H1 (cell line): ENCODE results near the gene TMEM120A. TPM values are rescaled to one million over a fixed set of nuclear protein-coding genes. Genes with fewer than 3 reads are reported as not detected.
A peak's percentile ranks its signal among the peaks of the same experiment; 100 is the strongest.

Source experiments
- CTCF ChIA-PET: fragments of 300-600 bp; sonication (Branson Sonifier 250); formaldehyde crosslinking; loops from one replicate; lab custom pipeline; 2021; ENCODE audit not compliant: partially characterized antibody; lab: Charles Lee
- POLR2A ChIA-PET: fragments of 300-600 bp; sonication (Branson Sonifier 250); formaldehyde crosslinking; loops from one replicate; lab custom pipeline; 2021; ENCODE audit warnings: inconsistent platforms; ENCODE audit not compliant: partially characterized antibody; lab: Charles Lee
- DNase-seq, 2 experiments: peaks; one replicate each; pipeline versions ENCODE4 v3.0.0 to v3.0.0-alpha.2; 2010 to 2022; ENCODE audit warnings: low spot score in 2 of 2, low read depth in 1 of 2, mixed read lengths in 1 of 2
- FAIRE-seq: peaks from 2 replicates; lab custom pipeline; 2011; peaks lifted over from hg19 to GRCh38; lab: Jason Lieb, UNC
- H2AFZ ChIP-seq: 2 replicates; pipeline ENCODE4 v1.8.1; 2012; ENCODE audit warnings: low read length, inconsistent platforms
- H2AK5ac ChIP-seq: 2 replicates; pipeline ENCODE4 v1.6.1; 2013; ENCODE audit warnings: low read depth, low read length
- H2BK120ac ChIP-seq: replicated peaks from 2 replicates; pipeline ENCODE3; 2013; ENCODE audit warnings: low read depth, low read length, inconsistent platforms
- H2BK12ac ChIP-seq: 2 replicates; pipeline ENCODE4 v1.6.1; 2013; ENCODE audit warnings: low read depth, low read length
- H2BK15ac ChIP-seq: 2 replicates; pipeline ENCODE4 v1.6.1; 2013; ENCODE audit warnings: low read length
- H2BK20ac ChIP-seq: 2 replicates; pipeline ENCODE4 v1.6.1; 2013; ENCODE audit warnings: low read length
- H2BK5ac ChIP-seq: 2 replicates; pipeline ENCODE4 v1.6.1; 2013; ENCODE audit warnings: low read depth, low read length
- H3K14ac ChIP-seq: 2 replicates; pipeline ENCODE4 v1.6.1; 2013; ENCODE audit warnings: inconsistent platforms; ENCODE audit not compliant: insufficient read length
- H3K18ac ChIP-seq: 2 replicates; pipeline ENCODE4 v1.6.1; 2013; ENCODE audit warnings: low read length; ENCODE audit errors: extremely low read depth
- H3K23ac ChIP-seq: 2 replicates; pipeline ENCODE4 v1.6.1; 2013; ENCODE audit warnings: inconsistent platforms; ENCODE audit not compliant: insufficient read length
- H3K23me2 ChIP-seq: 2 replicates; pipeline ENCODE4 v1.6.1; 2013; ENCODE audit warnings: low read depth, low read length
- H3K27ac ChIP-seq: 2 replicates; pipeline ENCODE4 v1.6.1; 2011; ENCODE audit warnings: low read depth, low read length, inconsistent platforms
- H3K27me3 ChIP-seq, 4 experiments: replicated peaks in 1 of 4; 1 replicate in 1 of 4; 2 replicates in 3 of 4; pipeline versions ENCODE4 v1.6.1 to v1.8.1; 2011 to 2013; ENCODE audit warnings: low read length in 3 of 4, mild to moderate bottlenecking in 3 of 4, inconsistent platforms in 2 of 4, mixed read lengths in 2 of 4, moderate library complexity in 1 of 4; ENCODE audit not compliant: control insufficient read depth in 3 of 4, insufficient read depth in 3 of 4; ENCODE audit errors: extremely low read depth in 1 of 4
- H3K36me3 ChIP-seq, 4 experiments: 2 replicates each; pipeline versions ENCODE4 v1.6.1 to v1.8.1; 2011 to 2013; ENCODE audit warnings: mild to moderate bottlenecking in 4 of 4, low read length in 3 of 4, moderate library complexity in 2 of 4, control low read depth in 1 of 4, inconsistent platforms in 1 of 4; ENCODE audit not compliant: insufficient read depth in 4 of 4, control insufficient read depth in 2 of 4
- H3K4ac ChIP-seq: replicated peaks from 2 replicates; pipeline ENCODE3; 2013; ENCODE audit warnings: low read length, low read depth, mixed read lengths, inconsistent platforms; ENCODE audit not compliant: insufficient read length
- H3K4me1 ChIP-seq, 4 experiments: replicated peaks in 1 of 4; 1 replicate in 1 of 4; 2 replicates in 3 of 4; pipeline versions ENCODE4 v1.6.1 to v1.8.1; 2011 to 2013; ENCODE audit warnings: low read length in 3 of 4, inconsistent platforms in 2 of 4, mixed read lengths in 1 of 4; ENCODE audit not compliant: insufficient read depth in 4 of 4, control insufficient read depth in 3 of 4
- H3K4me2 ChIP-seq, 2 experiments: 2 replicates each; pipeline versions ENCODE4 v1.6.1 to v1.8.1; 2011 to 2013; ENCODE audit warnings: low read depth in 2 of 2, low read length in 2 of 2, control low read depth in 1 of 2, inconsistent platforms in 1 of 2, mild to moderate bottlenecking in 1 of 2; ENCODE audit not compliant: insufficient read depth in 1 of 2
- H3K4me3 ChIP-seq, 4 experiments: fragments of 200-600, 300-600 bp in 1 of 4; sonication (generic), shearing (Covaris generic), sonication (Bioruptor Twin) in 1 of 4; 2 replicates each; pipeline versions ENCODE4 v1.5.1 to v1.8.1; 2011 to 2016; ENCODE audit warnings: low read length in 4 of 4, low read depth in 3 of 4, control low read depth in 2 of 4, inconsistent platforms in 2 of 4, mild to moderate bottlenecking in 2 of 4, mixed read lengths in 1 of 4, moderate library complexity in 1 of 4; ENCODE audit not compliant: insufficient read depth in 2 of 4; ENCODE audit errors: extremely low read depth in 1 of 4
- H3K56ac ChIP-seq: replicated peaks from 2 replicates; pipeline ENCODE3; 2013; ENCODE audit warnings: low read depth, mild to moderate bottlenecking, mixed read lengths, low read length, inconsistent platforms; ENCODE audit not compliant: insufficient read length
- H3K79me1 ChIP-seq: 2 replicates; pipeline ENCODE4 v1.6.1; 2013; ENCODE audit warnings: low read depth, low read length, control low read depth
- H3K79me2 ChIP-seq, 2 experiments: 2 replicates each; pipeline versions ENCODE4 v1.6.1 to v1.8.1; 2012 to 2013; ENCODE audit warnings: low read length in 2 of 2, mild to moderate bottlenecking in 2 of 2, inconsistent platforms in 1 of 2; ENCODE audit not compliant: insufficient read depth in 2 of 2, control insufficient read depth in 1 of 2
- H3K9ac ChIP-seq, 4 experiments: replicated peaks in 1 of 4; 1 replicate in 1 of 4; 2 replicates in 3 of 4; pipeline versions ENCODE4 v1.6.1 to v1.8.1; 2011 to 2013; ENCODE audit warnings: low read depth in 3 of 4, low read length in 3 of 4, control low read depth in 2 of 4, mild to moderate bottlenecking in 2 of 4, moderate library complexity in 2 of 4, inconsistent platforms in 1 of 4; ENCODE audit errors: extremely low read depth in 1 of 4
- H3K9me3 ChIP-seq, 2 experiments: 2 replicates each; pipeline versions ENCODE4 v1.6.1 to v1.8.1; 2012 to 2013; ENCODE audit warnings: mild to moderate bottlenecking in 2 of 2, moderate library complexity in 2 of 2, control low read depth in 1 of 2, inconsistent platforms in 1 of 2, low read depth in 1 of 2, low read length in 1 of 2, mixed read lengths in 1 of 2; ENCODE audit not compliant: insufficient read depth in 2 of 2
- H4K20me1 ChIP-seq, 2 experiments: replicated peaks in 1 of 2; 2 replicates each; pipeline versions ENCODE3 to v1.8.1; 2011 to 2013; ENCODE audit warnings: inconsistent platforms in 2 of 2, low read length in 2 of 2, mild to moderate bottlenecking in 1 of 2; ENCODE audit not compliant: insufficient read depth in 2 of 2, control insufficient read depth in 1 of 2
- H4K5ac ChIP-seq: 2 replicates; pipeline ENCODE4 v1.6.1; 2013; ENCODE audit warnings: low read length, low read depth, mixed read lengths, inconsistent platforms; ENCODE audit not compliant: insufficient read length
- H4K8ac ChIP-seq: 2 replicates; pipeline ENCODE4 v1.8.0; 2013; ENCODE audit warnings: mild to moderate bottlenecking, moderate library complexity, low read length, inconsistent platforms; ENCODE audit not compliant: insufficient read depth; ENCODE audit errors: extremely low read depth
- H4K91ac ChIP-seq: replicated peaks from 2 replicates; pipeline ENCODE3; 2013; ENCODE audit warnings: low read length, mixed read lengths, inconsistent platforms; ENCODE audit not compliant: insufficient read length
- ATF2 ChIP-seq: IDR thresholded peaks from 2 replicates; pipeline ENCODE4 v1.6.1; 2012; ENCODE audit warnings: low read length, inconsistent platforms
- BRCA1 ChIP-seq: IDR thresholded peaks from 2 replicates; pipeline ENCODE4 v1.6.1; 2012; ENCODE audit warnings: low read depth, low read length, improper control_type of control experiment
- CHD1 ChIP-seq: IDR thresholded peaks from 2 replicates; pipeline ENCODE4 v1.6.1; 2012; ENCODE audit warnings: low read depth, low read length, improper control_type of control experiment
- EP300 ChIP-seq, 2 experiments: IDR thresholded peaks; 1 replicate in 1 of 2; 2 replicates in 1 of 2; pipeline ENCODE4 v1.6.1; 2011 to 2012; ENCODE audit warnings: low read depth in 2 of 2, low read length in 2 of 2, mild to moderate bottlenecking in 2 of 2, borderline replicate concordance in 1 of 2, inconsistent platforms in 1 of 2, moderate library complexity in 1 of 2
- KDM1A ChIP-seq: fragments of 200-600, 300-600 bp; sonication (generic); IDR thresholded peaks from 2 replicates; pipeline ENCODE4 v1.7.1; 2016; ENCODE audit warnings: mild to moderate bottlenecking, low read length, borderline replicate concordance
- NRF1 ChIP-seq: IDR thresholded peaks from 2 replicates; pipeline ENCODE4 v1.6.1; 2011; ENCODE audit warnings: mild to moderate bottlenecking, low read depth, low read length, improper control_type of control experiment
- TBP ChIP-seq: IDR thresholded peaks from 2 replicates; pipeline ENCODE4 v1.6.1; 2011; ENCODE audit warnings: low read depth, low read length, improper control_type of control experiment
- WGBS, 2 experiments: shearing (Covaris generic) in 1 of 2; methylation state at CpG; one replicate each; pipeline versions ENCODE4 v1.1.6 to v1.1.7; 2013 to 2015; ENCODE audit warnings: low lambda C conversion rate in 2 of 2, mixed read lengths in 2 of 2, inconsistent platforms in 1 of 2, low coverage in 1 of 2, missing lambda C conversion rate in 1 of 2; ENCODE audit not compliant: insufficient replicate concordance in 2 of 2, insufficient coverage in 1 of 2, insufficient read length in 1 of 2; ENCODE audit errors: extremely low coverage in 1 of 2, missing lambda C conversion rate in 1 of 2; 5-methylcytosine and 5-hydroxymethylcytosine counted together
- polyA plus RNA-seq, 7 experiments: library from polyadenylated mRNA; depleted of rRNA in 3 of 7; stranded (reverse) in 5 of 7; unstranded in 2 of 7; fragments of >200 nt in 5 of 7; fragments of 200-250 nt in 2 of 7; gene quantifications; 1 replicate in 5 of 7; 2 replicates in 1 of 7; 4 replicates in 1 of 7; pipeline versions ENCODE4 v1.2.1 to v1.2.3, GENCODE V29; 2011 to 2013; ENCODE audit warnings: missing spikeins in 2 of 7, mixed read lengths in 2 of 7
- total RNA-seq: library from RNA; stranded (reverse); fragmentation: NEBNext Ultra II Directional; extraction: Animal tissue kit (Norgen Biotek cat#: 25700); gene quantifications from 2 replicates; pipeline ENCODE4 v1.2.1, GENCODE V29; 2021

Gene TMEM120A
- total and polyA plus RNA-seq, 2 of the 8 experiments (the other 6 are each of a cell fraction or from before 2014, with no cell fraction given), result 15.6 to 49.9 TPM

GRCh38 chr7:75967055-75967454 is 27.3 kb downstream of the TMEM120A start:
- no peak overlapping the region for H2BK15ac ChIP-seq
- no peak overlapping the region for H2BK20ac ChIP-seq
- FAIRE-seq (no peak), DNase-seq (no peak)
- CTCF ChIA-PET, result interaction anchor here (0.6 to 2.9 kb wide), 7 partner anchors 10 to 90 kb away, joined by 3 to 10 read pairs (median 4); no protein-coding TSS in a partner anchor
- no peaks in the 10 kb centered on the region for H3K27me3 ChIP-seq
- H2BK5ac ChIP-seq, result peak overlapping the region; percentile 5; the same call in 1 of the 2 replicates
- 0 out of 7 replicates have a peak, but pooled peaks cover 0 to 2% (median 0%) of the 10 kb centered on the region in 4 experiments for H3K4me1 ChIP-seq
- H4K8ac ChIP-seq, result no peak overlapping the region
- peaks cover 7% of the 10 kb centered on the region for H3K79me1 ChIP-seq
- H3K14ac ChIP-seq, result no peak overlapping the region
- no peaks in the 10 kb centered on the region for H3K79me2 ChIP-seq
- H3K4me3 ChIP-seq, result no peak overlapping the region
- peaks cover 3 to 18% of the 10 kb centered on the region in 2 experiments for H4K20me1 ChIP-seq
- no peak overlapping the region for H3K56ac ChIP-seq
- H3K36me3 ChIP-seq, result peaks cover 0 to 17% (median 0%) of the 10 kb centered on the region in 4 experiments; a peak in 2 of 8 replicates
- no peak overlapping the region for H3K4me2 ChIP-seq
- WGBS, 2 experiments, result 93% methylated on average over 11 of the region's 11 CpGs; no CpG with 5 or more reads in 1 of the 2 experiments
- no peak overlapping the region for H3K9ac ChIP-seq
- H3K18ac ChIP-seq, result no peak overlapping the region
- no peak overlapping the region for H4K5ac ChIP-seq
- H3K23me2 ChIP-seq, result no peaks in the 10 kb centered on the region
- no peak overlapping the region for H2AFZ ChIP-seq
- H2AK5ac ChIP-seq, result no peak overlapping the region
- POLR2A ChIA-PET, result interaction anchor here (0.6 to 2.8 kb wide), 5 partner anchors 51 to 100 kb away, joined by 3 to 8 read pairs (median 5); partner anchors contain the start of genes MDH2, POR and STYXL1
- no peak overlapping the region for H3K4ac ChIP-seq
- H3K9me3 ChIP-seq, result no peaks in the 10 kb centered on the region
- H2BK120ac ChIP-seq, result no peak overlapping the region
- H4K91ac ChIP-seq, result no peak overlapping the region
- H2BK12ac ChIP-seq, result no peak overlapping the region
- H3K23ac ChIP-seq, result no peak overlapping the region
- no peak overlapping the region for H3K27ac ChIP-seq
- no peak for TF ChIP-seq CHD1
- no peak for TF ChIP-seq ATF2
- TF ChIP-seq NRF1, result no peak
- TF ChIP-seq EP300 (IDR thresholded peaks at IDR 0.05; ENCODE audit: borderline replicate concordance in 1 of 2, low read depth in 2 of 2, low read length in 2 of 2), result no peak
- TF ChIP-seq KDM1A, result no peak
- no peak for TF ChIP-seq BRCA1
- TF ChIP-seq TBP, result no peak
